ENCODE measurements around the gene E2F8. TPM values are rescaled to one million over a fixed set of nuclear protein-coding genes. Genes with fewer than 3 reads are reported as not detected.

Gene E2F8
- total RNA-seq, 1 donor from 2014 or later: 0.95 TPM

DNA sequence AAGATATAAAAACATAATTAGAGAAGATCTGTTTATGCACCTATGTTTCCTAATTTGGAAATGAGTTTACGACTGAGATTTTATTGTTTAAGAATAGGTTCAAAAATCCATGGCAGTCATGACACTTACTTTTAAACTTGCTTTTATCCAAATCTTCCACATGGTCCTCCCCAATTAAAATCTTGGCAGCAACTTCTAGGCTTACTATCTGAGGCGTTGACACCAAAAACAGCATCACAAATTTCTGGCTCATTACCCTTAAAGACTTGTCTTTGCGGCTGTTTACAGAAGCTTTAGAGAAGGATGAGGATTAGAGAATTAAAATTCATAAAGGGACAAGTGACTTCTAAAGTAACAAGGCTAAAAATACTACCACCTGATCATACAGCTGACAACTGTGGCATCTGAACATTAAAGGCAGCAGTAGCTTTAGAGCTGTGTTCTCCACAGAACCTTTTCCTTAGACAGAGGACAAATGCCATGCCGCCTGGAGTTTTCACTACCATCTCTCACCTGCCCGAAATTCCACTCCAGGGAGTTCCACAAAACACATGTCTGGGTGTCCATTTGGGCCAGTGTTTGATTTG, 6.4 kb downstream of the E2F8 start:
- Histone ChIP-seq H3K9me3 (no peaks in the 10 kb centered on the region), H3K4me1 (no peaks in the 10 kb centered on the region), H3K27ac (no peak overlapping the region), H3K36me3 (no peaks in the 10 kb centered on the region), H3K4me3 (no peak overlapping the region), H3K27me3 (ENCODE audit: low read depth) (peaks cover 5% of the 10 kb centered on the region)
- TF ChIP-seq, protein P1, sequence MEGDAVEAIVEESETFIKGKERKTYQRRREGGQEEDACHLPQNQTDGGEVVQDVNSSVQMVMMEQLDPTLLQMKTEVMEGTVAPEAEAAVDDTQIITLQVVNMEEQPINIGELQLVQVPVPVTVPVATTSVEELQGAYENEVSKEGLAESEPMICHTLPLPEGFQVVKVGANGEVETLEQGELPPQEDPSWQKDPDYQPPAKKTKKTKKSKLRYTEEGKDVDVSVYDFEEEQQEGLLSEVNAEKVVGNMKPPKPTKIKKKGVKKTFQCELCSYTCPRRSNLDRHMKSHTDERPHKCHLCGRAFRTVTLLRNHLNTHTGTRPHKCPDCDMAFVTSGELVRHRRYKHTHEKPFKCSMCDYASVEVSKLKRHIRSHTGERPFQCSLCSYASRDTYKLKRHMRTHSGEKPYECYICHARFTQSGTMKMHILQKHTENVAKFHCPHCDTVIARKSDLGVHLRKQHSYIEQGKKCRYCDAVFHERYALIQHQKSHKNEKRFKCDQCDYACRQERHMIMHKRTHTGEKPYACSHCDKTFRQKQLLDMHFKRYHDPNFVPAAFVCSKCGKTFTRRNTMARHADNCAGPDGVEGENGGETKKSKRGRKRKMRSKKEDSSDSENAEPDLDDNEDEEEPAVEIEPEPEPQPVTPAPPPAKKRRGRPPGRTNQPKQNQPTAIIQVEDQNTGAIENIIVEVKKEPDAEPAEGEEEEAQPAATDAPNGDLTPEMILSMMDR (IDR thresholded peaks at IDR 0.05): no peak
- ATAC-seq (no peak), DNase-seq (no peak)
- intact Hi-C loops (cut with DNase I): no loop called here

DNA sequence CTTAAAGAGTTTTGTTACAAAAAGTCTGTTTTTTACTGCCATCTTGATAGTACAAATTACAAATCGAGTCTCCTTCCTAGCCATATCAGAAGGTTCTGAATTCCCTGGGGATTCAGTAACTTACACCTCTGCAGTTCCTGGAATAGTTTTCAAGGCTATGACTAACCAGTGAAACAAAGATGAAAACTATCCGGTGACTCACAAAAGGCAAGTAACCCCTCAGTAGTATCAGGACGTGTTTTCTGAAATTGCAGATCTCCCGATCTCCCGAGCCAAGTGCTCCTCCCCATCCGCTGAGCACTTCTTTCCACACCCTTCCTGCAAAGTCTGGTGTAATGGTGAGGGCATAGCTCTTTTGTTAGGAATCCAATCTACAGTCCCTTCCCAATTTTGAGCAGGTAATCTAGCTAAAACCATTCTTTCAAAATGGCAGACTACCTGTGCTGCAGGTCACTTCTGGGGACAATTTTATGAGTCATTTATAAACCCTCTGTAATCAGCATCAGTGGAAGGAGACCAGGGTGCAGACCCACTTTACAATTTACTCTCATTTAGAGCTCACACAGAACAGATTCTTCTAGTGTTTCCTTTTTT, 7.7 kb downstream of the E2F8 start:
- no peak overlapping the region for H3K27ac ChIP-seq
- no peak for ATAC-seq

DNA sequence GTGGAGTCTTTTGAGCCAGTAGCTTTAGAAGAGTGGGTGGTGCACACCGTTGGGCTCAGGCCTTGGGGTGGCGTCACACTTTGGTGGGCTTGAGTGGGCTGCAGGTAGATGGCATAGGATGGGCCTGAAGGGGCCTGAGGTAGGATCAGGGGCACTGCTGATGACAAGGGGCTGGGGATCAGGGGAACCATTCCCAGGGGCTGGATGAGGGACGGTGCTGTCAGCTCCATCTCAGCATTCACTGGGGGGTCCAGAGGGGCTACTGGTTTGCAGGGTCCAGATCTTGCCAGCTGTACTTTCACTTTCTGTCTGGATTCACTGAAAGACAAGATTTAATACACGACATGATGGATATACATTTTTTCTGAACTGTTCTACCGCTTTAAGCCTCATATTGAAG, 11.1 kb downstream of the E2F8 start:
- no peaks in the 10 kb centered on the region for H3K27me3 ChIP-seq (ENCODE audit: low read depth)
- no peaks in the 10 kb centered on the region for H3K36me3 ChIP-seq
- DNase-seq (no peak), ATAC-seq (no peak)
- TF ChIP-seq, protein P1 (IDR thresholded peaks at IDR 0.05): no peak
- H3K9me3 ChIP-seq: no peaks in the 10 kb centered on the region
- H3K4me1 ChIP-seq: no peaks in the 10 kb centered on the region
- no peak overlapping the region for H3K4me3 ChIP-seq
- intact Hi-C loops (cut with DNase I): no loop called here
- no peak overlapping the region for H3K27ac ChIP-seq

More for the DNA sequence above, 7.7 kb downstream of the E2F8 start:
- DNase-seq: no peak
- TF ChIP-seq, protein P1 (IDR thresholded peaks at IDR 0.05): no peak
- no peaks in the 10 kb centered on the region for H3K36me3 ChIP-seq
- intact Hi-C loops (cut with DNase I): no loop called here
- no peak overlapping the region for H3K4me3 ChIP-seq
- no peaks in the 10 kb centered on the region for H3K27me3 ChIP-seq (ENCODE audit: low read depth)
- no peaks in the 10 kb centered on the region for H3K4me1 ChIP-seq
- no peaks in the 10 kb centered on the region for H3K9me3 ChIP-seq

DNA sequence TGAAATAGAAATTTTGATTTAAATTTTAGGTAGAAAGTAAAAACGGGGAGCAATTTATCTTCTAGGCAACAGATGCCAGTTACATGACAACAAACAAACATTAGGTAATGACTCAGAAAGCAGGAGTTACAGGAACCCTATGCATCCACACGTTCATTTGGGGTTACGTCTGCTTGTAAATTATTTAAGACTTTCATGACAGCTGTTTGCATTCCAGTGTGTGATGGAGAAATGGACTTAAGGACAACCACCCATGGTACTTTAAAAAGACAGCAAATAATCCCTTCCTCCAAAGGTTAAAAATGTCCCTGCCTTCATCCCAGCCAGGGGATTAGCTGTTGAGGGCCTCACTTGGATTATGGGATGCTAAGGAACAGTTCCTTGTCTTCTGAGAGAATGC, 11.8 kb downstream of the E2F8 start:
- Histone ChIP-seq H3K9me3 (no peaks in the 10 kb centered on the region), H3K36me3 (no peaks in the 10 kb centered on the region), H3K27ac (no peak overlapping the region), H3K4me3 (no peak overlapping the region), H3K4me1 (no peaks in the 10 kb centered on the region), H3K27me3 (ENCODE audit: low read depth) (no peaks in the 10 kb centered on the region)
- TF ChIP-seq, protein P1 (IDR thresholded peaks at IDR 0.05): no peak
- ATAC-seq (no peak), DNase-seq (no peak)
- intact Hi-C loops (cut with DNase I): no loop called here

DNA sequence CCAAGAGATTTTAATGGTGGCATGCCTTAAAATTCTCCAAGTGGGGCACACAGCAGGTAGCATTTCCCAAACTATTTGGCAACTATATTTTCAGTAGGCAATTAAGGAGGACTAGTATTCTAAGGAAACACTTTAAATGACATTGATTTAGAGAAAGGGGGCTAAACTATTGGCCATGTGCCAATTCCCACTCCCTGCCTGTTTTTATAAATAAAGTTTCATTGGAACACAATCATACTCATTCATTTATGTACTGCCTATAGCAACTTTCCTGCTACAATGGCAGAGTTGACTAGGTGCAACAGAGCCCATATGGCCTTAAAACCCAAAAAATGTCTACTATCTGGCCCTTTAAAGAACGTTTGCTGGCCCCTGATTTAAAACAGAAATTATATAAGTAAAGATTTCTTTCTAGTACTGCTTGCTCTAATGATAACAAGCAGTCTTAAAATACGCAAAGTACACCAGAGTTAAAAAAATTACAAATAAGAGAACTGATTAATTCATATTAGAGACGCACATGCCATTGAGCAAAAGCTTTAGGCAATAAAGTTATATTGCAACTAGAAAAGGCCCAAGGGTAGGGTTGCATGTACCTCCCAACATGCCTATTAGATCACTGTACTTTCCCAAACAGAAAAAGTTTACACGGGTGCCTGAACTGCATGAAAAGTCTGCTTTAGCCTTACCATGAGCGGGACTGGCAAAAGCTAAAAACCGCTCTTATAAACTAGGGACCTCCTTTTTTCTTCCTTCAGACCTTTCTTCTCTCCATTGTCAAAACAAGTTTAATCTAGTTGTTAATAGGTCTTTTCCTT, 14.2 kb downstream of the E2F8 start:
- DNase-seq: no peak
- Histone ChIP-seq H3K27me3 (ENCODE audit: low read depth) (no peaks in the 10 kb centered on the region), H3K4me1 (peaks cover 2% of the 10 kb centered on the region), H3K4me3 (no peak overlapping the region), H3K9me3 (no peaks in the 10 kb centered on the region), H3K36me3 (no peaks in the 10 kb centered on the region), H3K27ac (no peak overlapping the region)
- TF ChIP-seq, protein P1 (IDR thresholded peaks at IDR 0.05): no peak
- ATAC-seq: no peak
- intact Hi-C loops (cut with DNase I): no loop called here
